ENCODE measurements around the gene KRT72.

The KRT72 gene

DNA sequence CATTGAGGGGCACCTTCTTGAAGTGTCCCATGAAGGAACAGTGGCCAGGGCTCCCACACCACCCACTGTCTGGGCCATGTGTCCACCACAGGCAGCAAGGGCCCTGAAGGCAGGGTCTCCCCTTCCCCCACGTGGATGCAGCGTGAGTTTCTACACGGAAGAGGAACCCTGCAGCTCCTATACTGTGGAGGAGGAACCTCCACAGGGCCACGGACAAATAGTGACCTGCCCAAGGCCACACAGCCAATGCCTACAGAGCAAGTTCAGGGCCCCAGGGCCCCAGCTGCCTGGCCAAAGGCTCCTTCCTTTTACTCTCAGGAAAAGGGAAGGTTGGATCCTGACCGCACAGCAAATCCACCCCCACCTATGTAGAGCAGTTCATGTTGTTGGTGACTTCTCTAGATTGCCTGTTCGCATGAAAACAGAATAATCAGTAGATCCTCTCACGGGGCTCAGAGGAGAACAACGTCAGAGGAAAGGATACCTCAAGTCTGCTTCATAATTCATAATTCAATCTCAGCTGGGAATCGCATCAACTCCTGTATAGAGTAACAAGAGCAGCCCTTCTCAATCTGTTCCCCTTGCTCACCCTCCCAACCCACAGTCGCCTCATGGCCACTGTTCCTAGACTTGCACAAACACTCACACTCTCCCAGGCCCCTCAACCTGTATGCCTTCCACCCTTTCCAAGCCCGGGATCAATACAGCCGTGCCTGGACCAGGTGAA, 28.2 kb upstream of the KRT72 start:
- DNase-seq, result no peak

DNA sequence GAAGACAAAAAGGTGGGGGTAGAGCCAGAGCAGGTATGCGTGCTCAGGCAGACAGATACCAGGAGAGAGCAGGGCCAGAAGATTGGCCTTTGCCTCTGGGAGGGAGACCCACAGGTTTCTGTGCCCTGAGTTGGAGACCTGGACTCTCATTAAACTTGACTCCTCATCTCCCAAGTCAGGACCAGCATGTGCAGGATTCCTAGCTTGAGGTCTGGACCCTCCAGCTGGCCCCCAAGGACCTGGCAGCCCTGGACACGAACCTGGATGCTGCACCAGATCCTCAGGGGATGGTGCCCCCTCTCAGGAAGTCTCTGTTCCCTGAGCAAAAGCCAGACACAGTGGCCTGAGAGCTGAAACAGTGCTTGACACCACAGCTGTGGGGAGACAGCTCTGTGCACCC, 27.6 kb upstream of the KRT72 start:
- DNase-seq, result no peak

DNA sequence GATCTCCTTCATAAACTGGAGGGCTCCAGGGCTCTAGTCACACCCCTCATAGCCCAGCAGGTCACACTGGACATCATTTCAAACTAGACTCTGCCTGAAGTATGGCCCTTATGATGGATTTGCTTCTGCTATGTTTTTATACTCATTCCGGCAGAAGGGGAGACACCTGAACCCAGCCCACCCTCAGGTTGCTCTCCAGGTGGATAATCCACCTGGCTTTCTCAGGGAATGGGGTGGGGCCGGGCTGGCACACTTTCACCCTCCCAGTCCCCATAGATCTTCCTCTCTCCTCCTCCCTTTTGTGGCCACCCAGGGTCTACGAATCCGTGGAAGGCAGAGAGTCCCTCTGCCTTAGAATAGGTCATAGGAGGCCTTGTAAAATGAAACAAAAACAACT, 26.8 kb upstream of the KRT72 start:
- no peak for DNase-seq

DNA sequence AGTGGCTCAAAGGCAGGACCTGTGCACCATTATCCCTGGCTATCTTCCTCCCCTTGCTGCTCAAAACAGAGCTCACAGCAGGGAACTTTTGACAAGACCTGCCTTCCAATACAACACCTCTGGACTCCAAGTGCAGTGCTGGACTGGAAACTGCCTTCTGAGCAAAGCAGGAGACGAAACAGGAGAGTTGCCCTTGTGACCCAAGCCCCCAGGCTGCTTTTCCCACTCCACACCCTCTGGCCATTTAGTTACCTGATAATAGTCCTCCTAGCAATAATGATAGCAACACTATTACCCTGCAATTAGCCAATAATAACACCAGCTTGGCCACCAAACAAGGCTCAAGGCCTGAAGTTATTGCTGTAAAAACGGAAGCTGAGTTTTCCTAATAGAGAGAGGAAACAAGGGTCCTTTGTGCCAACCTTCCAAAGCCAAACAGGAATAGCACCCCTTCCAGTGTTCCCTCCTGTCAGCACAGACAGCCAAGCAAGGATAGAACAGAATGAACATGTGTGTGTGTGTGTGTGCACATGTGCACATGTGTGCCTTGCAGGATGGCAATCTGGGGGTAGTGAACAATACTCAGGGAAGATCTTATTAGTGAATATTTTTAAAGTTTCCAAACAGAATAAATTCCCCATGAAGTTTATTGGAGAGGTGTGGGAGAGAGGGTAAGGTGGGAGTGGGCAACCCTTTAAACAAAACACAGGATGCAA, 26.3 kb upstream of the KRT72 start:
- no peak for DNase-seq

DNA sequence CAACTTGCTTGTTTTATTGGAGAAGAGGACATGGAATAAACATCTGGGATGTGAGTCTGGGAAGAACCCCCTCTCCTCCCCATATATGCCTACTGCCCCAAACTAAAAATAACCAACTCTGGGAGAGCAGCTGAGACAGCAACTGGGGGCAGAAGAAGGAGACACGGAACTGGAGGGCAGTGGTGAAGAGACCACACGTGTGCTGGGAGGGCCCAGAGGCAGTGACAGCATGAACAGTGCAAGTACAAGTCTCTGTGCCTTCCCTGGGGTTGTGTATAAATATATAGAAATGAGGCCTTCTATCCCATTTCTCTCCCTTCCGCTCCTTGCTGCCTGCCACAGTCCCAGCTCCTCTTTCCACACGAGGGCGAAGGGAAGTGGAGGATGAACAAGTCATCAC, 21.1 kb upstream of the KRT72 start:
- no peak for DNase-seq

DNA sequence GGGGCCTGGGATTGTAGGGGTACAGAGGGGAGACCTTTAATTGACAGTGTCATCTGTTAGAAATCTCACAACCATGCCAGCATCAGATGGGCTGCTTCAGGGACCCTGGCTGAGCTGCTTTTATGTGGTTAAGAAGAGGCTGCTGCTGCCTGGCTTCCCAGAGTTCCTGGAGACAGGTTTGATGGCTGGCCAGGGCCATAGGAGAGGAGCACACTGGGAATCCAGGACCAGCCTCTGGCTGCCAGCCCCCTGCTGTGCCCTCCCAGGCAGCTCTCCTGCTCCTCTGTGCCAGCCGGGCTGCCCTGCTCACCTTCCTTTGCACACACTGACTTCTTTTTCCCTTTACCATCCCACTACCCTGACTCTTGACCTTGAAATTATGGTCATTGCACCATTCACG, 17.6 kb upstream of the KRT72 start:
- no peak for DNase-seq

DNA sequence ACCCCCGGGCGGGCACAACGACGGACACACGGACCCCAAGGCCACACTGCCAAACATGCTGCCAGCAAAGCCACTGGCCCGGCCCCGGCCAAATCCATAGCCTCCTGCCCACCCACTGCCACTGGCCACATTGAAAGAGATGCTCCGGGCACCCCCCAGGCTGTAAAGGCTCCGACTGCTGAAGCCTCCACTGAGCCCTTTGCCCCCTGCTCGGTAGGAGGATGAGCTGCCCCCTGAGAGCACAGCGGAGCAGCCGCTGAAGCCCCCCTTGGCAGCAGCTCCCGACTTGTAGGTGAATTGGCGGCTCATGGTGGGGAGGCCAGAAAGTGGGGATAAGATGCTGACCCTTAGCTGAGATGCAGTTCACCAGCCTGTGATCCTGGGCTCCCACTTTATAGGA, 17.0 kb upstream of the KRT72 start, which contains the start of gene KRT73:
KRT73 (minus strand) TSS at position 344 of the 400 bp plus-strand sequence; CDS start at position 309, 35 bp downstream.
- no peak for DNase-seq

DNA sequence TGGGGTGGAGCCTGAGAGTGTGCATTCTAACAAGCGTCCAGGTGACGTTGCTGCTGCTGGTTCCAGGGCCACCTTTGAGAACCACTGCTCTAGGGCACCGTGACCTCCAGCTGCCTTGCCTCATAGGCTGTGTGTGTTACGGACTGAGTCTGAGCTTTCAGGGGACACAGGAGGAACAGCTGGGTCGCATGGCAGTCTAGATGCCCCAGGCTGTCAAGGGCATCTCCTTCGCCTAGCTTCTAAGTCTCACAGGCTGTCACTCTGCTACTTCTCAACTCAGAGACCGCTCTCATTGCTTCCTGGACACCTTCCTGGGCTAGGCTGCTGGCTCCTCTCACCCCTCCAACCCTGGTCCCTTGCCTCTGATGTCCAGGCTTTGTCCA, 16.1 kb upstream of the KRT72 start:
- DNase-seq, result no peak

DNA sequence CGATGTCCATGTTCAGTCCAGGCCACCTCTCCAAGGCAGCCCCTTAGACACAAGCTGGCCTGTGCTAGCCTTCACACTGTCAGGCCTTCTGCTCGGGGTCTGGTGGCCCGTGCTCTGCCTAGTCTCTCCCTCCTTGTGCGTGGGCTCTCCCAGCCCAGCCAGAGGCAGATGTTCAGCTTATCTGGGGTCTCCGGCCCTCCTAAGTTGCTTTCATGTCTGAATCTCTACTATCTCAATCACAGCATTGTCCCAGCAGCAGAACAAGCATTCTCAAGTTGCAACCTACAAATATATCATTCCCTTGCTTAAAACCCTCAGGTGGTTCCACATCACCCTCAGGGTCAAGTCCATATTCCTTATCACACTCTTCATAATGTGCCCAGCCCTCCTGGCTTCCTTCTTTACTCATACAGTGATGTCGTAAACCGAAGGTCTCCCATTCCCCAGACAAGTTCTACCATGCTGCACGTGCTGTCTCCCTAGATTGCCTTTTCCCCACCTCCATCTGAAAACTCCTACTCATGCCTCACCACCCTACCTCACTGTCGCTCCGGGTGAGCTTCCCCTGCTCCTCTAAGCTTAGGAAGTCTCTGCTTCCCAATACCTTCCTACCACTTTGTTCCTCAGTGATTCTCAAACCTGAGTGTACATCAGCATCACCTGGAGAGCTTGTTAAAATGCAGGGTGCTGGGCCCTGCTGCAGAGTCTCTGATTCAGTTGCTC, 15.6 kb upstream of the KRT72 start:
- no peak for DNase-seq

DNA sequence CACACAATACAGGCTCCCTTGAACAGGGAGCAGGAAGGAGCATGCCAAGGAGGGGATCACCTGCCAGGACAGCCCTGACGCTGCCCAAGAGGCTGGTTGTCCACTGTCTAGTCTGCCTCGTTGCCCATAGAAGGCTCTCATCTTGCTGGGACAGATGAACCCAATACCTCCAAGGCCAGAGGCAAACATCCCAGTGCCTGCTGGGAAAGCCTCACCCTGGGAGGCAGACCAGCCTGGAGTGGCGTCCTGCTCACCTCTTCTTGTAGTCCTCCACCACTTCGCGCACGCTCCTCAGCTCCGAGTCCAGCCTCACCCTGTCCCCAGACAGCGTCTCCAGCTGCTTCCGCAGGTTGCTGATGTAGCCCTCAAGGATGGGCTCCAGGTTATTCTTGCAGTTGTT, 14.6 kb upstream of the KRT72 start:
- no peak for DNase-seq

DNA sequence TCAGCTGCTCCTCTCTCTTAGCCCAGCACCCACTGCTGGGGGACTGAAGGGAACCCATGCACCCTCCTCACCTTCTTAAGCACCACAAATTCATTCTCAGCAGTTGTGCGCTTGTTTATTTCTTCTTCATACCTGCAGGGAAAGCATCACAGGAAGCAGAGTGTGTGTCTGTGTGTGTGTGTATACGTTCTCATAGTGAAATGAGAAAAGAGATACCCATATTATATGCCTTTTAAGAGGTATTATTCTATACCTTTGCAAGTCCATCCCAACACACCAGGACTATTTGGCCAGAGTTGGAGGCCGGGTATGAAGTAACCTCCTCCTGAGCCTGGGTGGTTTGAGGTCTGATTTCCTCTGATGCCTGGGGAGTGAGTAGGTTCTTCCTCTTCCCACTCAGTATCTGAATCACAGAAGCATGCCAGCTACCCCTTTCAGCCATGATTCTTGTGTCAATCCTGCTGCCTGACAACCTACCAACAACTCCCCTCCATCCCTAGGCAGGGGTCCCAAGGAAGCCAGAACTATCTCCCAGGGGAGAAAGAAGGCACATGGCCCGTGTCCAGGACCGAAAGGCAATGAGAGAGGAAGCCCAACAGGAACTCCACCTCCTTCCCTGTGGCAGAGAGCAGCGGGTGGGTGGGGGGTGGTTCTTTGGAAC, 14.1 kb upstream of the KRT72 start:
- DNase-seq, result no peak

DNA sequence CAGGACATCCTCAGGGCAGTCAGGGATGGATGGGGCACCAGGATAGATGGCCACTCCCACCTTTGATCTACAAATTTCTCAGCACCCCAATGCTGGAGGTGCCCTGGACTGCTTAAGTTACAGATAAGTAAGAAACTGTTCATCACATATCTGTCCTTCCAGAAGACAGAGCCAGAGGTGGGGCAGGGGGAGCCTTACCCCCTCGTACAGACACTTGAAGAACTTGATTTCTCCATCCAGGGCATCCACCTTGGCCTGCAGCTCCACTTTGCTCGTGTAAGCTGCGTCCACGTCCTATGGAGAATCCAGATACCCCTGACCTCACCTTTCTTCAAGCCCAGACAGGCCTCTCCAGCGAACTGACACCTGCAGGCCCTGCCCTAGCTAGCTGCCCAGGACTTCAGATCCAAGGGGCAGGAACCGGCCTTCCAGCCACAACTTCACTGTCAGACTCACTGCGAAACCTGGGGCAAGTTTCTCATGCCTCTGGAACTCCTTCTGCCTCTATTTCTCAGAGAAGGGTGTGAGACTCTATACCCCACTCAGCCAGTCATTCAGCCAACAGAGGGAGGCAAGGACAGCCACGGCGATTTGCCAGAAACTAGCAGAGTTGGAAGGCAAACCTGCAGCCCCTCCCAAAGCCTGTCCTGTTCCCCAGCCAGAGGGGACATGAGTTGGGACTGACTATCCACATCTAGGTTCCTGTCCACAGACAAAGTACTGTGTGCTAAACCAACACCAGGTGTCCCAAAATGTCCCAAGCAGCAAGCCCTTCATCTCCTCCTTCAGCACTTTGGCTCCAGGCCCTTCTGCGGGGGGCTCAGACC, 13.3 kb upstream of the KRT72 start:
- DNase-seq, result peak; percentile 27

DNA sequence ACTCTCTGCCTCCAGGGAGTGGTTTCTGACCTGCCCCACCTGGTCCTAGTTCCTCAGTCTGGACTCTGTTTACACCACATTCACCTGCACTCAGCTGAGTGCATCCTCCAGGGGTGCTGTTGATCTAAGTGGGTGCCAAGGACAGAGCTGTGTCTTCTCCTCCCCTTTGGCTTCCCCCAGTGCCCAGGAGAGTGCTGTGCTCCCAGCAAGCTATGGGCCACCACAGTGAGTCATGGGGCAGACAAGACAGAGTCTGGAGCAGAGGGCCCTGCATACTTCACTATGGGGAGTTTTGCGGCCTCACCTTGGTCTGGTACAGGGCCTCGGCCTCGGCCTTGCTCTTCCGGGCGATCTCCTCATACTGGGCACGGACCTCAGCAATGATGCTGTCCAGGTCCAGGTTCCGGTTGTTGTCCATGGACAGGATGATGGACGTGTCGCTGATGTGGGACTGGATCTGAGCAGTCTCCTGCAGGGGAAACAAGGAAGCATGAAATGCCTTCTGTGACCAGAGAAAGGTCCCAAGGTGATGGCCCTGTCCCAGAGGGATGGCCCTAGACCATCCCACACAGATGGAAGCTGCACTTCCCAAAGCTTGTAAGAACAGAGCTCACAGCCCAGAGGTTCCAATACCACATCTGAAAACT, 12.2 kb upstream of the KRT72 start:
- no peak for DNase-seq

DNA sequence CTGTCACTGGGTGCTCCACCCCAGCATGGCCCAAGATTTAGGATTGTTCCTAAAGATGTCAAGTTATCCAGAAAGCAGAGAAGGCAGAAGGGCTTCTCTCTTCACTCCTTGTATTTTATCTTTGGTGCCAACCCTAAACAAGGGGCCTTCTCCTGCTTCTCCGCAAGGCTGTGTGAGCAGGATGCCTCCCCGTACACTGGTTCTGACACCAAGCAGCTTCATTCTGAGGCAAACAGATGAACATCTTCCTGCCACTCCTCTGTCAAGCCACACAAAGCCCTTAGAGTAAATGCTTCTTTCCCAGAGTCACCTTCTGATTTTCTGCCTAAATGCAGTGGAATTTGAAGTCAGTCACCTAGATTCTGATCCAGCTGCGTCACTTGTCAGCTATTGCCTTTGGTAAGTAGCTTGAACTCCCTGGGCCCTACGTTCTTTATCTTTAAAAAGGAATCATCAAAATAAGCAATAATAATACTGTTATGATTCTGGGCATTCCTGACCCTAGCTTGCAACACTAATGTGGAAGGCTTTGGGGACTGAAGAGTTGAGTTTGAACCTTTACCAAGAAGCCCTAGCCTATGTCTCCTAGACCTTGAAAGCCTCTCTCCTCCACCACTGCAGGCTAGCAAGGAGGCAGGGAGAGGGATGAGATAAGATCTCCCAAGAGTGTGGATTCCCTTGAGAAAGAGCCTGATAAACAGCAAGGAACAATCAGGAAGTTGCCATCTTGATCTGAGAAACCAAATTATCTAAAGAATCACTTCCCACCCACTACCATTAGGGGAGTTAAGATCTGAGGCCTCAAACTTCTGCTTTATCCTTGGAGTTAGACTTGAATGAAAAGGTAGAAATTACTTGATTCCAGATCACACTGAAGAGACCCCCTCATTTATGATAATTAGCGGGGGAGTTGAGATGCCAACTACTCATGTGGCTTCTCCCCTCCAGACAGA, 11.4 kb upstream of the KRT72 start:
- no peak for DNase-seq

DNA sequence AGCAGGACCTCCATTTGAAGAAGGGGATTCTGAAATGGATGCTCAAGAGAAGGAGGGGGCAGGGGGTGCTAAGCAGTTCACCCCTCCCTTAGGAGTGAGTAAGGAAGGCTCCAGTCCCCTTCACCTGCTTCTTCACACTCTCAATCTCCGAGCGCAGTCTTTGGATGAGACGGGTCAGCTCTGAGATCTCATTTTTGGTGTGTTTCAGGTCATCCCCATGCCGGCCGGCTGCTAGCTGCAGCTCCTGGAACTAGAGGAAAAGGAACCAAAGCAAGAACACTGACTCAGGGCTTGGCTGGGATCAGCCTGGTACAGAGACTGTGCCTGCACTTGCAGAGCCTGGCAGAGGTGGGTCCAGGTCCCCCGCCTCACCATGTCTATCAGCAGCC, 9.8 kb upstream of the KRT72 start:
- DNase-seq, result no peak

DNA sequence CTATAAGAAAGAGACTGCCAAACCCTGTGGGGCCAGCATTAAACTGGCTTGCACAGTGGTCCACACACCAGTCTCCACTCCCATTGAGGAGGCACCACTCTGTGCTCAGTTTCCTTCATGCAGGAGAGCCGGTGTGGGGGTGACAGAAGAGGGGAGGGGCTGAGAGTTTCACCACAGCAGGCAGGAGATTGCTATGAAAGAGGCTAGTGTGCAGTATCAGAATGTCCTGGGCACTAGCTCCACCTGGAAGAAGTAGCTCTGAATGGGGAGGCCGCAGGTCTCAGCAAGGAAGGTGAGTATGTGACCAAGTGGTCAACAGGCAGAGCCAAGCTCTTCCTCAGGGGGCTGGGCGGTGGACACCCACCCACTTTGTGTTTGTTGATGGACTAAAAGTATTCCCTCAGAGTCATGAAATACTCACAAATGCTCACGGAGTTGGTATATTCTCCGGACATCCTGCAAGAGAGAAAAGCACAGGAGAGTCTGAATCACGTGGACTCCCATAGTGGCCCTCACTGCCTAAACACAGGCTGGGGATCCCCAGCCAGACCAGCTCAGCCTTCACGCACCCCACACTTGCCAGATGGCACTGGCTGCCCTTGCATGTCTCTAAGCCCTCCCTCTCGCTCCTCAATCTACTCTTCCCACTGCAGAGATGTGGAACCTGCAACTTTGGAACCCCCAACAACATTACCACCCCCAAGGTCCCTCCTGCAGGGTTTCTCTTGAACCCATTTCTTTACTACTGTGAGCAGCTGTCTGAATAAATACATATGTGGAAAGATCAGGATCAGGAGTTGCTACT, 7.8 kb upstream of the KRT72 start:
- no peak for DNase-seq

DNA sequence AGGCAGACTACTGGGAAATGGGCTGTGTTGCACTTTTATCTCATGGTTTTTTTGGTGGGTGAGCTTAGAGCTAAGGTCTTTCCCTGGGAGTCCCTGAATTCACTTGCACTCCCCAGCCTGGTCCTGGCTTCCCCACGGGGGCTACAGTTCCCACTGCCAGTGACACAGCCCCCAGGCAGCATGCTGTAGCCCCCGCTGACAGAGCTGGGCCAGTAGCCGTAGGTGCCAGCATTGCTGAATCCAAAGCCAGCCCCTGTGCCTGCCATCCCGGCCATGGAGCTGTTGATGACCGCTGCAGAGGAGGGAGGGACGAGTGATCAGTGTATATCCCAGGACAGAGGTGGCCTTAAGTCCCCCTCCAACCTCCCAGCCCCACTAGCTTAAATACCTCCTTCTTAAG, 6.9 kb upstream of the KRT72 start:
- no peak for DNase-seq

DNA sequence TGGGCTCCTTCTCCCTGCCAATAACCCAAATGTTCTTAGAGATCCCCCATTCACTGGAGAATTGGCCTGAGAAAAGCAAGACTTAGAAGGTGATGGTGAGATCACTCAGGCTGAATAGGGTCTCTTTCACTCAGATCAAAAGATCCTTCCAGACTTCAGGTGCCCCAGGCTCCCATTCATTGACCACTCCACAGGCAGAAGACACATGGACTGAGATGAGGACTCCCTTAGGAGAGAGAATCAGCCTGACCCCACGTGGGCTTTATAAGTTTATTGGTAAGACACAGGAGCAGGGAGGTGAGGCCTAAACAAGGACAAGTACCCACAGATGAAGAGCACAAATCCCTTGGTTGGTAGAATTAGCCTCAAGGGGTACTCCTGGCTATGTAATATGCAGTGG, 6.1 kb upstream of the KRT72 start:
- no peak for DNase-seq

DNA sequence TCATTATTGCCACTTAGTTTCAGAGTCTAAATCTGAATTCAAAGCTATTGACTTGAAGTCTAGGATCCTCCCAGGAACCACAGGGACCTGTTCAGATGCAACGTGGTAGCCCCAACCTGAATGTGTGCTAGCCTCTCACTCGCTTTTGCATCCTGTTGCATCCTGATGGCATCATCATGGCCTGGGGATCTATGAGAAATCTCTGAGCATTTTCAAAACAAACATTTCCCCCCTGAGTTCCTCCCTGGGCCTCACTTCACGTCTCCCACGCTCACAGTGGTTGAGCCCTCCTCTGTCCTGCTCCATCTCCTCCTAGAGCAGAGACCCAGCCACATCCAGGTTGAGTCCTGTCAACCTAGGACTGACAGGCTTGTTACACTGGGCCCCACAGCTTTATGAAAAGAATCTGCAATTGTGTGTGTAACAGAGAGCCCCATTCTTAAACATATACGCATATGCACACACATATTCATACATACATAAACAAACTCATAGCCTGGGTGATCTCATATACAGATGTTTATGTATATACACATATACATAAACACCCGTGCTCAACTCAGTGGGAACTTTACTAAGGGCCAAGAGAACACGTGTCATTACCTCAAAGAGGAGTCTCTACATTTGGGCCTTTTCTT, 5.4 kb upstream of the KRT72 start:
- DNase-seq, result no peak
